Neuronal stem cell (in vitro differentiated cells): Measurements from ENCODE around the gene SNX33.

Experiments used
- DNase-seq: peaks from one replicate; pipeline ENCODE4 v3.0.0-alpha.2; 2013; ENCODE audit warnings: low spot score
- H2AFZ ChIP-seq: one replicate; pipeline ENCODE4 v1.6.1; 2013; ENCODE audit warnings: mild to moderate bottlenecking, low read length, inconsistent platforms
- H2AK5ac ChIP-seq: 2 replicates; pipeline ENCODE4 v1.6.1; 2013; ENCODE audit warnings: low read depth, mild to moderate bottlenecking, inconsistent platforms, low read length, moderate library complexity, mixed read lengths
- H2BK120ac ChIP-seq: 2 replicates; pipeline ENCODE4 v1.6.1; 2013; ENCODE audit warnings: low read depth, mild to moderate bottlenecking, inconsistent platforms, low read length, moderate library complexity, mixed read lengths
- H2BK12ac ChIP-seq: one replicate; pipeline ENCODE4 v1.6.1; 2013; ENCODE audit warnings: low read length, inconsistent platforms
- H2BK15ac ChIP-seq: 2 replicates; pipeline ENCODE4 v1.6.1; 2013; ENCODE audit warnings: mild to moderate bottlenecking, low read length, inconsistent platforms, mixed read lengths
- H2BK5ac ChIP-seq: one replicate; pipeline ENCODE4 v1.6.1; 2013; ENCODE audit warnings: inconsistent platforms, mild to moderate bottlenecking, low read length, moderate library complexity
- H3K14ac ChIP-seq: one replicate; pipeline ENCODE4 v1.6.1; 2013; ENCODE audit warnings: low read length, inconsistent platforms
- H3K18ac ChIP-seq: 2 replicates; pipeline ENCODE4 v1.6.1; 2013; ENCODE audit warnings: low read length, inconsistent platforms
- H3K23ac ChIP-seq: 2 replicates; pipeline ENCODE4 v1.6.1; 2013; ENCODE audit warnings: low read depth, mild to moderate bottlenecking, mixed read lengths, low read length, inconsistent platforms; ENCODE audit not compliant: poor library complexity
- H3K27ac ChIP-seq: replicated peaks from 3 replicates; pipeline ENCODE4 v1.5.1; 2013; ENCODE audit warnings: low read length, inconsistent platforms
- H3K27me3 ChIP-seq, 3 experiments: 2 replicates each; pipeline ENCODE4 v1.6.1; 2013; ENCODE audit warnings: low read length in 3 of 3, mild to moderate bottlenecking in 2 of 3, inconsistent platforms in 1 of 3, low read depth in 1 of 3, mixed read lengths in 1 of 3, moderate library complexity in 1 of 3; ENCODE audit not compliant: control insufficient read depth in 3 of 3, insufficient read depth in 3 of 3
- H3K36me3 ChIP-seq, 2 donors: replicated peaks in 1 of 2; 2 replicates each; pipeline ENCODE4 v1.6.1; 2013; ENCODE audit warnings: low read length in 2 of 2; ENCODE audit not compliant: control insufficient read depth in 2 of 2, insufficient read depth in 2 of 2
- H3K4ac ChIP-seq: 2 replicates; pipeline ENCODE4 v1.6.1; 2013; ENCODE audit warnings: inconsistent platforms, mild to moderate bottlenecking, low read length, moderate library complexity
- H3K4me1 ChIP-seq, 2 donors: 1 replicate in 1 of 2; 2 replicates in 1 of 2; pipeline ENCODE4 v1.6.1; 2013; ENCODE audit warnings: low read length in 2 of 2, low read depth in 1 of 2; ENCODE audit not compliant: control insufficient read depth in 2 of 2, insufficient read depth in 1 of 2
- H3K4me2 ChIP-seq: one replicate; pipeline ENCODE4 v1.6.1; 2013; ENCODE audit warnings: mild to moderate bottlenecking, low read length, inconsistent platforms; ENCODE audit not compliant: insufficient read depth, poor library complexity, severe bottlenecking
- H3K4me3 ChIP-seq, 2 donors: 2 replicates each; pipeline ENCODE4 v1.5.1; 2013; ENCODE audit warnings: low read length in 2 of 2, mild to moderate bottlenecking in 2 of 2, inconsistent platforms in 1 of 2, moderate library complexity in 1 of 2
- H3K79me1 ChIP-seq: one replicate; pipeline ENCODE4 v1.6.1; 2013; ENCODE audit warnings: low read depth, mild to moderate bottlenecking, inconsistent platforms, low read length, moderate library complexity
- H3K9ac ChIP-seq: one replicate; pipeline ENCODE4 v1.6.1; 2013; ENCODE audit warnings: mild to moderate bottlenecking, low read depth, low read length, inconsistent platforms; ENCODE audit not compliant: poor library complexity
- H3K9me3 ChIP-seq, 2 donors: replicated peaks in 1 of 2; 2 replicates each; pipeline versions ENCODE3 to v1.6.1; 2013; ENCODE audit warnings: low read length in 2 of 2, mild to moderate bottlenecking in 2 of 2, inconsistent platforms in 1 of 2, low read depth in 1 of 2, mixed read lengths in 1 of 2, moderate library complexity in 1 of 2; ENCODE audit not compliant: control insufficient read depth in 2 of 2, insufficient read depth in 1 of 2
- H4K8ac ChIP-seq: one replicate; pipeline ENCODE4 v1.6.1; 2013; ENCODE audit warnings: low read depth, mild to moderate bottlenecking, inconsistent platforms, low read length, moderate library complexity
- H4K91ac ChIP-seq: one replicate; pipeline ENCODE4 v1.6.1; 2013; ENCODE audit warnings: low read length, low read depth, mild to moderate bottlenecking, inconsistent platforms; ENCODE audit not compliant: poor library complexity
- WGBS, 2 donors: extraction: QIAGEN DNeasy Blood & Tissue Kit; methylation state at CpG; one replicate each; pipeline ENCODE4 v1.1.7; 2013; ENCODE audit warnings: missing lambda C conversion rate in 2 of 2, mixed read lengths in 1 of 2; ENCODE audit not compliant: insufficient read length in 2 of 2, insufficient replicate concordance in 1 of 2; ENCODE audit errors: extremely low coverage in 2 of 2; 5-methylcytosine and 5-hydroxymethylcytosine counted together

SNX33 gene

DNA sequence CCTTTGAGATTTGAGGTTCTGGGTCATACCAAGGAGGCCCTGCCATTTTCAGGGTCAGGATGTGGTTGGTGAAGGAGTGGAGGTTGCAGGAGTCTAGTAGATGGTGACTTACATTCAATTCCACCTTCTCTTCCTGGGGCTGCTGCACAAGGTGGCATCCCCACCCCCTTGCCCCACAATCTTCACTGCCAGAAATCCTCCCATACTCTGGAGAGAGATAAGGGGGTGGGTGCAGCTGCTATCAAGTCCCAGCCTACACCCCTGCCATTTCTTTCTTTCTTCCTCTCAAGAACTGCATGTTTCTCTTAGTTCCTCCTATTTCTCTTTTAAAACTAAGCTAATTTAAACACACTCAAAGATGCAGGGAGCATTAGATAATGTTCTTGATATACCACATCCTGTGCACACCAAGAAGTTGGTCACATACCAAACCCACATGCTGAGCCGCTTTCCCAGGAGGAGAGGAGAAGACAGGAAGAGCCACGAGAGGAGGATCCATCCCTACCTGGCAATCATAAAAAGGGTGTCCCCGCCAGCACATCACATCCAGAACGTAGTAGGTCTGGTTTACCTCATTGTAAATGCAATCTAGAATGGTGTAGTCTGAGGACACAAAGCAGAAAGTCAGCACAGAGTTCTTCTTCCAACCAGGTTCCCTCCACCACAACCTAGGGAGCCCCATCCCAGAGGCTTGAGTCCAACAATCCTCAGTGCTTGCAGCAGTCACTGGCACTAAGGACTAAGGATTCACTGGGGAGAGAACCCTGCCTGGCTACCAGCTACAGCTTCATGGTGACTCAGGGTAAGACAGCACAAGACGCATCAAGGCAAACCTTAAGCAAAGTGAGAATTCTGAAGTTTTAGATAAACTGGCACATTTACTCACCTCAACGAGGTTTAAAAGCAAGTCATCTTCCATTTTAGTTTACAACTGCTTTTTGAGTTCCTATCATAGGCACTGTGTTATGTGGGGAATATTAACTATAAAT, 40.7 kb upstream of the SNX33 start:
- Histone ChIP-seq H3K4me3 (no peak overlapping the region), H3K79me1 (no peaks in the 10 kb centered on the region), H2AK5ac (no peak overlapping the region), H3K36me3 (peaks cover 15 to 64% of the 10 kb centered on the region in 2 donors), H3K27ac (no peak overlapping the region), H3K18ac (no peak overlapping the region), H2BK5ac (no peak overlapping the region), H3K4me2 (no peak overlapping the region), H2BK120ac (no peak overlapping the region), H3K27me3 (no peaks in the 10 kb centered on the region), H3K9ac (no peak overlapping the region), H3K9me3 (no peaks in the 10 kb centered on the region), H3K4me1 (no peaks in the 10 kb centered on the region), H3K14ac (no peak overlapping the region), H2BK12ac (no peak overlapping the region), H3K23ac (no peak overlapping the region), H4K91ac (no peak overlapping the region), H2BK15ac (no peak overlapping the region), H3K4ac (no peak overlapping the region), H2AFZ (no peak overlapping the region), H4K8ac (no peak overlapping the region)
- no peak for DNase-seq
- no CpG with 5 or more reads among the region's 6 CpGs for WGBS, 2 donors

GRCh38 chr15:75616766-75617165, 30.9 kb upstream of the SNX33 start:
- Histone ChIP-seq H2BK12ac (no peak overlapping the region), H4K91ac (no peak overlapping the region), H3K36me3 (peaks cover 11 to 81% of the 10 kb centered on the region in 2 donors)

DNA sequence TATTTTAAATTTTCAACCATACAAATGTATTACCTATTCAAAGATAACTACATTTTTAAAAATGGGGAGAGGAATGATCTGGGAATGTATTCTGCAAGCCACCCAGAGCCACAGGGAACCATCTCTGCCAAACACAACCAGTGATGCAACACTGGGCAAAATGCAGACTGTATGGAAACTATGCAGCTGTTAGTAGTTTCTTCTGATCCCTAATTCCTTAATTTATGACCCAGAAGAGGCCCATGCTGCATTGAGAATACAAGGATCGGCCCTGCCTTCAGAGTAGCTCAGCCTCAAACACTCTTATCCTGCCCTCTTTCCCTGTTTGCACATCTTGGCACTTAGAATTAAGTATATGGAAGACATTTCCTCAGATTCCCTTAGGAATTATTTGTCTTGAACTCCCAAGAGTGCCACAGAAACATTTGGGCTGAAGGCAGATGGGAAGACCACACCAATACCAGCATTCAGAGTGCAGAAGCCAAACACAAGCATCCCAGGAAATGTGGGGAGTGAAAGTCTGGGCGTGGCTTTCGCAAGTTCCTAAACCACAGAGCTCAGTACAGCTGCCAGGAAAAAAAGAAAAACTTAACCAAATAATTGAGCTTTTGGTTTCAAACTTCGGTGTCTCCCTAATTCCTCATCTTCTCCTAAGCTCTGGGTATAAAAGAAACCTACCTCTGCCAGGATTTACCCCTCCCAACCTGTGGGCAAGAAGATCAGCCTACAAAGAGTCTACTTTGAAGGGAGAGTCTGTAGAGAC, 27.5 kb upstream of the SNX33 start:
- Histone ChIP-seq H3K27ac (no peak overlapping the region), H3K36me3 (peaks cover 10 to 52% of the 10 kb centered on the region in 2 donors), H2BK12ac (no peak overlapping the region)

More at GRCh38 chr15:75616766-75617165, 30.9 kb upstream of the SNX33 start:
- no peaks in the 10 kb centered on the region for H3K9me3 ChIP-seq
- no peaks in the 10 kb centered on the region for H3K27me3 ChIP-seq
- H4K8ac ChIP-seq, result no peak overlapping the region
- H3K4me1 ChIP-seq, result no peaks in the 10 kb centered on the region
- no peak overlapping the region for H3K9ac ChIP-seq
- no peak overlapping the region for H3K4me3 ChIP-seq
- H2AK5ac ChIP-seq, result no peak overlapping the region
- no peaks in the 10 kb centered on the region for H3K79me1 ChIP-seq
- H2BK15ac ChIP-seq, result no peak overlapping the region
- H3K18ac ChIP-seq, result no peak overlapping the region
- H2BK5ac ChIP-seq, result no peak overlapping the region
- no peak overlapping the region for H3K27ac ChIP-seq
- H3K23ac ChIP-seq, result no peak overlapping the region
- H3K4me2 ChIP-seq, result no peak overlapping the region
- DNase-seq, result no peak
- no peak overlapping the region for H2AFZ ChIP-seq
- H3K4ac ChIP-seq, result no peak overlapping the region
- no peak overlapping the region for H2BK120ac ChIP-seq
- no peak overlapping the region for H3K14ac ChIP-seq

DNA sequence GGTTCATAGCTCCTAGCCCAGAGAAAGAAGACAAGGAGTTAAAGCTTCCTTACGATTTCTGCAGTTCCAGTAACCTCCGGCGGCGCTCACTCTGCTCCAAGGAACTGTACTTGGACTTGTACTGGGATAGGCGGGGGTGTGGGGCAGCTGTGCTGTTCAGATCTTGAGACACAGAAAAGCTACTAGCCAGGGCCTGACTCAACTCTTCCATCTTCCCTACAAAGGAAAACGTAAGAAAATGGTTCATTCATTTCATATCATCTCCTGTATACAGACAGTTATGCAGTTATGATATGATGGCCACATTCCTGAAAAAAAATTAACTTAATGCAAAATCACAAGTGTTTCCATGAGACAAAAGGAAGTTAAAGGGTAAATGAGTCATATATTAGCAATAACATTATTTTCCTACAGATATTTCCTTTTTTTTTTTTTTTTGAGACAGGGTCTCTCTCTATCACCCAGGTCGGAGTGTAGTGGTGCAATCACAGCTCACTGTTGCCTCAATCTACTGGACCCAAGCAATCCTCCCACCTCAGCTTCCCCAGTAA, 26.8 kb upstream of the SNX33 start:
- WGBS, 2 donors, result no CpG with 5 or more reads among the region's 7 CpGs
- Histone ChIP-seq H3K36me3 (peaks cover 8 to 47% of the 10 kb centered on the region in 2 donors), H3K18ac (no peak overlapping the region), H3K4ac (no peak overlapping the region), H3K23ac (no peak overlapping the region), H2AK5ac (no peak overlapping the region), H4K8ac (no peak overlapping the region), H3K27me3 (no peaks in the 10 kb centered on the region), H2BK12ac (no peak overlapping the region), H2BK120ac (no peak overlapping the region), H3K4me3 (no peak overlapping the region), H3K9ac (no peak overlapping the region), H3K9me3 (no peaks in the 10 kb centered on the region), H2BK15ac (no peak overlapping the region), H4K91ac (no peak overlapping the region), H3K4me1 (no peaks in the 10 kb centered on the region), H2BK5ac (no peak overlapping the region), H3K27ac (peak overlapping the region; percentile 10), H3K14ac (no peak overlapping the region), H2AFZ (no peak overlapping the region), H3K4me2 (no peak overlapping the region), H3K79me1 (no peaks in the 10 kb centered on the region)
- no peak for DNase-seq

More for the DNA sequence above, 27.5 kb upstream of the SNX33 start:
- no peaks in the 10 kb centered on the region for H3K9me3 ChIP-seq
- no peaks in the 10 kb centered on the region for H3K27me3 ChIP-seq
- H3K4me1 ChIP-seq, result no peaks in the 10 kb centered on the region
- H3K23ac ChIP-seq, result no peak overlapping the region
- no peak overlapping the region for H4K8ac ChIP-seq
- no peak for DNase-seq
- H3K4ac ChIP-seq, result no peak overlapping the region
- no peak overlapping the region for H2BK5ac ChIP-seq
- no peak overlapping the region for H3K9ac ChIP-seq
- H2BK15ac ChIP-seq, result no peak overlapping the region
- no peaks in the 10 kb centered on the region for H3K79me1 ChIP-seq
- no peak overlapping the region for H2AFZ ChIP-seq
- no peak overlapping the region for H4K91ac ChIP-seq
- no peak overlapping the region for H2AK5ac ChIP-seq
- H3K18ac ChIP-seq, result no peak overlapping the region
- no CpG with 5 or more reads among the region's 4 CpGs for WGBS, 2 donors
- no peak overlapping the region for H3K4me2 ChIP-seq
- no peak overlapping the region for H3K14ac ChIP-seq
- H2BK120ac ChIP-seq, result no peak overlapping the region
- H3K4me3 ChIP-seq, result no peak overlapping the region
